PFSK-1 (cell line): ENCODE results near the gene CAND2.

Source experiments
- POLR2AphosphoS5 ChIP-seq: IDR thresholded peaks from 2 replicates; pipeline ENCODE4 v1.6.1; 2012; ENCODE audit warnings: low read depth, mild to moderate bottlenecking, control low read depth, low read length, moderate library complexity
- TAF1 ChIP-seq: IDR thresholded peaks from 2 replicates; pipeline ENCODE4 v1.6.1; 2012; ENCODE audit warnings: low read length, control low read depth, borderline replicate concordance; ENCODE audit not compliant: insufficient read depth
- TF ChIP-seq, protein P1 (sequence below), 2 experiments: IDR thresholded peaks; 2 replicates each; pipeline versions ENCODE4 v1.6.1 to v1.8.0; 2011 to 2012; ENCODE audit warnings: low read depth in 2 of 2, low read length in 2 of 2, control low read depth in 1 of 2, inconsistent platforms in 1 of 2, mild to moderate bottlenecking in 1 of 2, moderate library complexity in 1 of 2; ENCODE audit not compliant: insufficient read depth in 1 of 2

- TF ChIP-seq POLR2AphosphoS5 = no peak
- no peak for TF ChIP-seq TAF1
- TF ChIP-seq, protein P1, sequence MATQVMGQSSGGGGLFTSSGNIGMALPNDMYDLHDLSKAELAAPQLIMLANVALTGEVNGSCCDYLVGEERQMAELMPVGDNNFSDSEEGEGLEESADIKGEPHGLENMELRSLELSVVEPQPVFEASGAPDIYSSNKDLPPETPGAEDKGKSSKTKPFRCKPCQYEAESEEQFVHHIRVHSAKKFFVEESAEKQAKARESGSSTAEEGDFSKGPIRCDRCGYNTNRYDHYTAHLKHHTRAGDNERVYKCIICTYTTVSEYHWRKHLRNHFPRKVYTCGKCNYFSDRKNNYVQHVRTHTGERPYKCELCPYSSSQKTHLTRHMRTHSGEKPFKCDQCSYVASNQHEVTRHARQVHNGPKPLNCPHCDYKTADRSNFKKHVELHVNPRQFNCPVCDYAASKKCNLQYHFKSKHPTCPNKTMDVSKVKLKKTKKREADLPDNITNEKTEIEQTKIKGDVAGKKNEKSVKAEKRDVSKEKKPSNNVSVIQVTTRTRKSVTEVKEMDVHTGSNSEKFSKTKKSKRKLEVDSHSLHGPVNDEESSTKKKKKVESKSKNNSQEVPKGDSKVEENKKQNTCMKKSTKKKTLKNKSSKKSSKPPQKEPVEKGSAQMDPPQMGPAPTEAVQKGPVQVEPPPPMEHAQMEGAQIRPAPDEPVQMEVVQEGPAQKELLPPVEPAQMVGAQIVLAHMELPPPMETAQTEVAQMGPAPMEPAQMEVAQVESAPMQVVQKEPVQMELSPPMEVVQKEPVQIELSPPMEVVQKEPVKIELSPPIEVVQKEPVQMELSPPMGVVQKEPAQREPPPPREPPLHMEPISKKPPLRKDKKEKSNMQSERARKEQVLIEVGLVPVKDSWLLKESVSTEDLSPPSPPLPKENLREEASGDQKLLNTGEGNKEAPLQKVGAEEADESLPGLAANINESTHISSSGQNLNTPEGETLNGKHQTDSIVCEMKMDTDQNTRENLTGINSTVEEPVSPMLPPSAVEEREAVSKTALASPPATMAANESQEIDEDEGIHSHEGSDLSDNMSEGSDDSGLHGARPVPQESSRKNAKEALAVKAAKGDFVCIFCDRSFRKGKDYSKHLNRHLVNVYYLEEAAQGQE (IDR thresholded peaks at IDR 0.05; ENCODE audit: insufficient read depth in 1 of 2, low read depth in 2 of 2, low read length in 2 of 2) = no peak
Observed at GRCh38 chr3:12774619-12775018, 21.9 kb upstream of the CAND2 start.
